ENCODE data around the gene DGKI.
A peak's percentile ranks its signal among the peaks of the same experiment; 100 is the strongest.

DGKI gene

DNA sequence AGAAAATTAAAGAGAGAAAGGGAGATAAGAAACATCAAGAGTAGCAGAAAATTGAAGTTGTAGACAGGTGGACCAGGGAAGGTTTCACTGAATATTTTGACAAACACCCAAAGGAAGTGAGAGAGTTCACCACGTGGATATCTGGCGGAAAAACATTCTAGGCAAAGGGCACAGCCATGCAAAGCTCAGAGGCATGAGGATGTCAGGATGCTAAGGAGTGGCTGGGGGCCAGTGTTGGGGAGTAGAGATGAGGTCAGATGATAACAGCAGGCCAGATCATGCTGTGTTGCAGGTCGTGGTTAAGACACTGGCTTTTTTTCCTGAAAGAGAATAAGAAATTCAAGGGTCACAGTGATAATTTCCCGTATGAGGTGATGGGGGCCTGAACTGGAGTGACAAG is 181.9 kb downstream of the DGKI start:
- Mint-ChIP-seq H3K27me3 (peaks cover 60% of the 10 kb centered on the region), H3K4me3 (no peak overlapping the region), H3K27ac (no peak overlapping the region), H3K4me1 (no peaks in the 10 kb centered on the region), H3K9me3 (no peaks in the 10 kb centered on the region)
- ATAC-seq (no peak), DNase-seq (no peak)

DNA sequence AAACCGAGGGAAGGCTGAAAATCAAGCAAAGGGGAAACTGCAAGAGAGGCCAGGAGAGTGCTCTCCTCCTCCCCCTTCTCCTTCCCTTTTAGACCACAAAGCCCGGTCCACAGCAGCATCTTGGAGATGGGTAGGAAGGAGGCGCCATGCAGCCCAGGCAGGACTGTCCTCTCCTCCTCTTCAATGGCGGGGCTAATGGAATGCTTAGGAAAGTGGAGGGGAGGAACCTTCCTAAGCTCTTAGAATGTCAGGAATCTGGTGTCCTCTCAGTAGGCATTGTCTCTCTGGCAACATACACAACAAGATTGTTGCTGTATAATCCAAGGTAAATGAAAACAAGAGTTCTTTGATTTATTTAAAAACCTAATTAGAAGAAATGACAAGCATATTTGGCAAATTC is 185.1 kb downstream of the DGKI start:
- Mint-ChIP-seq H3K27ac (no peak overlapping the region), H3K27me3 (peaks cover 54% of the 10 kb centered on the region), H3K9me3 (no peaks in the 10 kb centered on the region), H3K4me3 (no peak overlapping the region), H3K4me1 (no peaks in the 10 kb centered on the region)
- no peak for DNase-seq
- ATAC-seq: no peak

DNA sequence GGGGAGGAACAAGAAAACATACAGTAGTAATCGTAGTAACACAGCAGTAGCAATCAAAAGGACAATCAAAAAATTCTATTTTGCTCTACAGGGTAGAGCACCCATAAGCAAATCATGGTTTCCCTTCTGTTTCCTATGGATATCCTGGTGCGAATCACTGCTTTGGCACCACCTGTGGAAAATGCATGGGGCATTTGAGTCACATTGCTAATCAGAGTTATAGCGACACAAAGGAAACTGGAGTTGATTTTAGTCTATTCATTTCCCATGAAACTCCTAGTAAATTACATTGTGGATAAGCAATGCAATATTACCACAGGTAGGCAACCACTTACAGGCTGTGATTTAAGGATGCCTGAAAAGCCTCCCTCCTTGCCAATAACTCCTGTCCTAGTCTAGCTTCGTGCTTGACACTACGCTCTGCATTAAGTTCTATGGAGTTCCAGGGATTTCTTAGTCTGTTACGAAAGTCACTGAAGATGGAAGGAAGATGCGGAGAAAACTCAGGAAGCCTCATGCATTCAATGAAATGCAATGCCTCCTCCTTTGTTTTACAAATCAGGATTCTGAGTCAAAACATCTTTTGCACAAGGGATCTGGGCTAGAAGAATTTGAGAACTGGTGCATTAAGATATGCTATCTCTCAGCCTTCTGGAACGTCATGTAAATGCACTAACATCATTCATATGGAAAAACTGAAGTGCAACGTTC is 188.4 kb downstream of the DGKI start:
- ATAC-seq (no peak), DNase-seq (no peak)
- Mint-ChIP-seq H3K4me3 (no peak overlapping the region), H3K27ac (no peak overlapping the region), H3K4me1 (no peaks in the 10 kb centered on the region), H3K27me3 (peaks cover 35% of the 10 kb centered on the region), H3K9me3 (no peaks in the 10 kb centered on the region)

DNA sequence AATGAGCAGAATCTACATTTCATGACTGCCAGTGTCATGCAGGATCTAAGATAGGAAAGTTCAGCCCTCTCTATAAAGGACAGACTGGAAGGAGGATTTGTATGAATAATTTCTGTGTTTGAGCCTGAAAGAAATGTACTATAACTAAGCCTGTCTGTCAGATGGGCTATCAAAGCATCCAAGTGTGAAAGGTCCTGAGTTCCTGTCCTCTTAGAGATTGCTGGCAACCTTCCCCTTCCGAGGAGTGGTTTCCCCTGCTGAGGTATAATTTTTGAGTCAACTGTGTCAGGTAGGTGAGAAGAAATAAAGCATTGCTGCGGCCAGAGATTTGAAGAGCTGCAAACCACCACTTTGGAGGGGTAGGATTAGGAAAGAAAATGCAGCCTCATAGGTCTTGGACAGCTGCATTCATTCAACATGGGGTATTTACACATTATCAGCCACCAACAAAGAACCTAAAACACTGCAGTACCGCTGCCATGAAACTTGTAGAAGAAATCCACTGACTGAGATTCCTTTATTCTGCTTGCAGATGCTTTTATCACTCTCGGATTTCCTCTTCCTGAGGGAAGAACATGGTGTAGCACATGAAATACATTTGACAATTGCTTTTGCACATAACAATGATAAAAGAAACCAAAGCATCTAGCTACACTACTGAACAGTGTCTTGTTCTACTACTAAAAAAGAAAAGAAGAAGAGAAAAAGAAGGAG is 189.1 kb downstream of the DGKI start:
- Mint-ChIP-seq H3K4me1 (no peaks in the 10 kb centered on the region), H3K4me3 (no peak overlapping the region), H3K27ac (no peak overlapping the region), H3K27me3 (peaks cover 28% of the 10 kb centered on the region), H3K9me3 (no peaks in the 10 kb centered on the region)
- no peak for ATAC-seq
- no peak for DNase-seq

DNA sequence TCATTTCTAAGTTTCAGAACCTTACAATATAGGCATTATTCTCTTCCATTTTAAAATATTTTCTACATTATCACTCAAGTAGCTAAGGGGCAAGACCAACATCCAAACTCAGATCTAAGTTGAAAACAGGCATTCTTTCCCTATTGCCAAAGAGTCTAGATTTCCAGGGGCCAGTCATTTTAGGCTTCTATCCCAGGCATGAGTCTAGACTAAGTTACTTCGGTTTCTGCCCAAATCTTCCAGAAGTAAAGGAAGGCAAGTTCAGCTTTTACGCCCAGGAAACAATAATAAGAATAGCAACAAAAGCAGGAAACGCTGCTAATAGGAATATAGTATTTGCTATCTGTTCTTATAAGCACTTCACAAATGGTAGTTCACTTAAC is 189.9 kb downstream of the DGKI start:
- H3K27ac Mint-ChIP-seq: no peak overlapping the region
- H3K4me1 Mint-ChIP-seq: no peaks in the 10 kb centered on the region
- H3K4me3 Mint-ChIP-seq: no peak overlapping the region
- H3K9me3 Mint-ChIP-seq: no peaks in the 10 kb centered on the region
- ATAC-seq: no peak
- no peak for DNase-seq
- peaks cover 23% of the 10 kb centered on the region for H3K27me3 Mint-ChIP-seq

DNA sequence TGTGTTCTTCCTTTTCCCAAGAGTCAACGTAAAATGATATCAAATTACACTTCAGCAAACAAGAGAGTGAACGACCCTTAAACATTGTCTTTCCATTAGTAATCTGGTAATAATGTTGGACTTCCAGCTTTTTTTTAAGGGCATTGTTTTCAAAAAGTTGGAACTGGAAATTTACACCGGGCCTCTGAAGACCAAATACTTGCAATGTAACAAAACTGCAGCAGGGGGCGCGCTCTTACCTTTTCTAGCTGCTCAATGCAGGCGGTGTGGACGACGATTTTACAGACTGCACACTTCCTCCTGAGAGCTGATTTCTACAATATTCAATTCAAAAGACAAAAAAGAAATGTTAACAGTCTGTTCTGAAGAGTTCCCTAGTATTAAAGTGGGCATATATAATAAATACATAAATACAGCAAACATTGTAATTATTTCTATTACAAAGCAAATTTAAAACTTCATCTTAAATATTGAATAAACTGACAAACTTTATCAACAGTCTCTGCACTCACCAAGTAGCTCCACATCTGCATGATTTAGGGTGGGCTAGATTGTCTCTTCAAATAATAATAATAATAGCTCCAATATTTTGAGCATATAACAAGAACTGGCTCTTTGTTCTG is 190.4 kb downstream of the DGKI start:
- Mint-ChIP-seq H3K4me3 (no peak overlapping the region), H3K9me3 (no peaks in the 10 kb centered on the region), H3K27ac (no peak overlapping the region), H3K27me3 (peaks cover 19% of the 10 kb centered on the region), H3K4me1 (no peaks in the 10 kb centered on the region)
- peak; percentile 58 to 67 for DNase-seq
- ATAC-seq: peak; percentile 72

DNA sequence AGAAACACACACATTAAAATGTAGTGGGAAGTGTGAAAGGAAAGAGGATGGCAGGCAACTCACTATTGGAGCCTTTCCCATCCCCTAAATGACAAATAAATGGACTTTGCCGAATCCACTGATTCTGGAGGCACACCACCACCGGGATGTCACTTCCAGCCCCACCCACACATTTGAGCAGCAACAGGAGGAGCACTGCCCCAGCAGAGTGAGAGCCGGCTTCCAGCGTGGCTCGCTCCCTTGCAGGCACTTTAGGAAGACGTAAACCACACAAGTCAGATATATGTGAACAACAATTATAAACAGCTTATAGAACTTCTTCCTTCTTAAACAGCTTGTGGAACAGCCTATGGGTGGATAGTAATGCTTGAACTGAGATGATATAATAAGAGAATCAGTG is 191.0 kb downstream of the DGKI start:
- Mint-ChIP-seq H3K27me3 (peaks cover 14% of the 10 kb centered on the region), H3K4me3 (no peak overlapping the region), H3K27ac (no peak overlapping the region), H3K4me1 (no peaks in the 10 kb centered on the region), H3K9me3 (no peaks in the 10 kb centered on the region)
- ATAC-seq: no peak
- DNase-seq: no peak

DNA sequence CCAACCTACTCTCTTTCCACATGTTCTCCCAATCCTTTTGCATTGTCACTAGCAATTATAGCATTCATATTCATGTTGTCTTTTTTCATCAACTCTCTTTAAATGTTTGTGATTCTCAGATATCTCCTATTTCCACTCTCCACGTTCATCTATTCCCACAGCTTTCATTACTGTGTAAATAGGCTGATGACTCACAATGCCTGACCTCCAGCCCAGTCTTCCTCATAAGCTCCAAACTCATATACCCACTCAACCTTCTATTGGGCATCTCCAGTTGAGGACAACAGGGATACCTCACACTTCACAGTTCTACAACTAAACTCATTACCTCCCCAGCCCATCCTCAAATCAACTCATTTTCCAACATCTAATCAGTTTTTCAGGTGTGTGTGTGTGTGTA is 194.1 kb downstream of the DGKI start:
- DNase-seq: no peak
- no peaks in the 10 kb centered on the region for H3K4me1 Mint-ChIP-seq
- no peak overlapping the region for H3K27ac Mint-ChIP-seq
- no peak overlapping the region for H3K4me3 Mint-ChIP-seq
- peaks cover 5% of the 10 kb centered on the region for H3K27me3 Mint-ChIP-seq
- no peak for ATAC-seq
- no peaks in the 10 kb centered on the region for H3K9me3 Mint-ChIP-seq

DNA sequence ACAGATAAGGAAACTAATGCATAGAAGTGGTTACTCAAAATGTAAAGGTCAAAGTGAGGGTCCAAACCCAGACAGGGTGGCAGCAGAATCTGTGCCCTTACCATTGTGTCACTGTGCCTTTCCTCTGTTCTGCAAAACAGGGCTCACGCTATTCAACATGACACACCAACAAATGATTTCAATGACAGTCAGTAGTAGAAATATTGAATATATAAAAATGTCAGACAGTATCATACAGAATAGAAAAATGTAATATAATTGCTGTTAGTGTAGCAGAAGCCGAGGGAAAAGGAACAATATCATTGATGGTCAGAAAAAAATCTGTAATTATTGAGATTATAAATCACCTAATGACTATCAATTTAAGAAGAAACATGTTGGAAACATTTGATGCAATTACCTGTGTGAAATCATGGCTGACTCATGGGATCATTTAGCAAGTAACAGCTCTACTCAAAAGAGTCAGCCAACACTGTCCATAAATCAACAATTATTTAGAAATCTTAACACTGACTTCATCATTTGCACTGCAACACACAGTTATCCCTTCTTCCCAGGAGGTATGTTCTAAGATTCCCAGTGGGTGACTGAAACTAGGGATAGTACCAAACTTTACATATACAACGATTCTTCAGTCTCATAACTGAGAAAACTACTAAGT is 198.7 kb downstream of the DGKI start:
- ATAC-seq: no peak
- Mint-ChIP-seq H3K4me3 (no peak overlapping the region), H3K27me3 (no peaks in the 10 kb centered on the region), H3K4me1 (no peaks in the 10 kb centered on the region), H3K27ac (no peak overlapping the region), H3K9me3 (no peaks in the 10 kb centered on the region)
- no peak for DNase-seq

DNA sequence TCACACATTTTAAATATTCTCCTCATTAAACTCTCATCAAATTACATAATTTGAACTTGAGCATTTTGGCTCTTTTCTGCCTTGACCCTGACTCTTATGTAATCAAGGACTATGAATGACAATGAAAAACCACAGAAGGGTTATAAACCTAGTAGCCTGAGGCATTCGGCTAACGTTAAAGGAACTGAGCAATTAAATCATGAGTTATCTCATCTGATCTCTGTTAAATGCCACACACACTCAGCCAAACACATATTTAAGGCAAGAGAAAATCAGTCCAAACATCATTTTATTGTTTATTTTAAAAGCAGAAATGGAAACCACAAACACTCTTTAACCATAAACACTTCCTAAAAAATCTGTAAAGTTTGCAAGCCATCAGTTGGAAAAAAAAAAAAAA is 204.3 kb downstream of the DGKI start:
- peak; percentile 28 for ATAC-seq
- no peak for DNase-seq
- H3K4me3 Mint-ChIP-seq: no peak overlapping the region
- peaks cover 9% of the 10 kb centered on the region for H3K27me3 Mint-ChIP-seq
- H3K27ac Mint-ChIP-seq: no peak overlapping the region
- H3K4me1 Mint-ChIP-seq: no peaks in the 10 kb centered on the region
- peaks cover 0 to 6% of the 10 kb centered on the region in 2 donors for H3K9me3 Mint-ChIP-seq

DNA sequence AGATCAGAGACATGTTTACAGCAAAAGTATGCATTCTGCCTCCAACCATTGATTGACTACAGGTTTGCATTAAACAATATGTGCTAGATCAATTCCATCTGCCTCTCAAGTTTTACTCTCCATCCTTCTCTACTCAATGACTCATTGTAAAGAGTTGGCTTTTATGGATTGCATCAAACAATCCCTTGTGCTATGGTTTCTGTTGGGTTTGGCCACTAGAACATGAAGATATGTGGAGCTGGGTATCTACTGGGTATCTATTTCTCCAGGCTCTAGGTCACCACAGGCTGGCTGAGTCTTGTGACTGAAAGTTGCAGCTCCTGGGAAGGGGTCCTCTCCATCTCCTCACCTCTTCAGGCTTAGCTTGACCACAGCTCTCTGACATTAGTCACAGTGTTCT is 204.7 kb downstream of the DGKI start:
- H3K27ac Mint-ChIP-seq: no peak overlapping the region
- H3K9me3 Mint-ChIP-seq: peaks cover 0 to 6% of the 10 kb centered on the region in 2 donors
- no peak for DNase-seq
- H3K4me1 Mint-ChIP-seq: no peaks in the 10 kb centered on the region
- peaks cover 9% of the 10 kb centered on the region for H3K27me3 Mint-ChIP-seq
- peak; percentile 43 for ATAC-seq
- no peak overlapping the region for H3K4me3 Mint-ChIP-seq

DNA sequence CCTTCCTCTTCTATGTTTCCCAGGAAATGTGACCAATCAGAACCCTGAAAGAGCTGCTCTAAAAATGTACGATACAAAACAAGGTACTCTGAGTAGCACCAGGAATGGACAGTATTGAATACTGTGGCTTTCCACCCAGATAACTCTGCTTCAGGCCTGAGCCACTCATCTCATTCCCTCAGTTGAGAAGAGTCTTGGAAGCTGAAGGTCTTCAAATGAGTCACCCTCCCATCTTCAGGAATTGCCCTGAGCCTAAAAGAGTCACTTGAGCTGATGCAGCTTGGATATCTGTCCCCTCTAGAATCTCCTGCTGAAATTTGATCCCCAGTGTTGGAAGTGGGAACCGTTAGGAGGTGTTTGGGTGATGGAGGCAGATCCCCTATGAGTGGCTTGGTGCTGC is 210.4 kb downstream of the DGKI start:
- ATAC-seq (no peak), DNase-seq (no peak)
- Mint-ChIP-seq H3K4me1 (no peaks in the 10 kb centered on the region), H3K9me3 (no peaks in the 10 kb centered on the region), H3K4me3 (no peak overlapping the region), H3K27me3 (no peaks in the 10 kb centered on the region), H3K27ac (no peak overlapping the region)

DNA sequence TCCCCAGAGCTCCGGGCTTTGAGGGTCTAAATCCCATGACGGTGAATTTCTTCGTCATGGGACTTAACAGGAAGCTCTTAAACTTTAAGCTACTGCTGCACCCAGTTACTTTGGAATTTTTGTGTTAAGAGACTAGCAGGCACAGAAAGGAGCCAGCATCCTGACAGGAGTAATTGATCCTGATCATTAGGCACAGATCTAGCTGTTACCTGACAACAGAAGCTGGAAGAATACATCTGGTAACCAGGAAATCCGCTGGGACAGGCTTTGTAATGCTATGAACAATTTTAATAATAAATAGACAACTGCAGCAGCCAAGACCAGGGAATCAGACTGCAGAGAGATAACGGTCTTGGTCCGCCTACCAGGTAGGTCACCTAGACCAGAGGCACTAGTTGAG is 210.9 kb downstream of the DGKI start:
- DNase-seq (no peak), ATAC-seq (no peak)
- Mint-ChIP-seq H3K9me3 (no peaks in the 10 kb centered on the region), H3K4me1 (no peaks in the 10 kb centered on the region), H3K27me3 (no peaks in the 10 kb centered on the region), H3K27ac (no peak overlapping the region), H3K4me3 (no peak overlapping the region)

DNA sequence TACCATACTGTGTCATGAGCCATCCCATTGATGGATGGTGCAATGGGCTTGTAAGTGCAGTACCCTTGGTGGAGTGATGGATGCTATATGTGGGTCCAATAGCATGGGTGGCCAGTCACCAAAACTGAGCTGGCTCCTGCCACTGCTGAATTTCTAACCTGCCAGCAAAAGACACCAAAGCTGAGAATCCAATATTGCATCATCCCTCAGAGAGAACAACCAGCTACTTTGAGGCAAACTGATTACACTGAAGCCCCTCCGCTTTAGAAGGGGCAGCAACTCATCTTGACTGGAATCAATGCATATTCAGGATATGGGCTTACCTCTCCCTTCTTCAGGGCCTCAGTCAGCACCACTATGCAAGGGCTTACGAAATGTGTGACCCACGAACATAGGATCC is 211.6 kb downstream of the DGKI start:
- H3K27ac Mint-ChIP-seq: no peak overlapping the region
- no peaks in the 10 kb centered on the region for H3K9me3 Mint-ChIP-seq
- no peak for ATAC-seq
- DNase-seq: no peak
- no peak overlapping the region for H3K4me3 Mint-ChIP-seq
- H3K4me1 Mint-ChIP-seq: no peaks in the 10 kb centered on the region
- H3K27me3 Mint-ChIP-seq: no peaks in the 10 kb centered on the region

DNA sequence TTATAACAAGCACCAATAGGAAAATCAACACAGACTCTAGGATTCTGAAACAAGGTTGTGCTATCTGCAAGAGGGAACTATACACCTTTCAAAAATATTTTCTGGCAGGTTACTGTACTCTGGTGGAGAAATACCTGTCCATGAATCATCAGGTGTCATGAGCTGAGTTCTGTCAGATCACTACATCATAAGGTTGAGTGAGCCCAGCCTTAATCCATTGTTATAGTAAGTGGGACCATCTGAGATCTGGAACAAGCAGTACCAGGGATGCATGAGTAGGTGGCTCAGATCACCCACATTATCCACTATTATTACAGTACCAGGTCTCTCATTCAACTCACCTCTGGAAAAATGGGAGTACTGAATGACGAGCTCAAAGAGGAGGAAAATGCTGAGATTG is 212.4 kb downstream of the DGKI start:
- H3K9me3 Mint-ChIP-seq: no peaks in the 10 kb centered on the region
- H3K4me3 Mint-ChIP-seq: no peak overlapping the region
- no peak overlapping the region for H3K27ac Mint-ChIP-seq
- DNase-seq (no peak), ATAC-seq (no peak)
- no peaks in the 10 kb centered on the region for H3K27me3 Mint-ChIP-seq
- no peaks in the 10 kb centered on the region for H3K4me1 Mint-ChIP-seq

DNA sequence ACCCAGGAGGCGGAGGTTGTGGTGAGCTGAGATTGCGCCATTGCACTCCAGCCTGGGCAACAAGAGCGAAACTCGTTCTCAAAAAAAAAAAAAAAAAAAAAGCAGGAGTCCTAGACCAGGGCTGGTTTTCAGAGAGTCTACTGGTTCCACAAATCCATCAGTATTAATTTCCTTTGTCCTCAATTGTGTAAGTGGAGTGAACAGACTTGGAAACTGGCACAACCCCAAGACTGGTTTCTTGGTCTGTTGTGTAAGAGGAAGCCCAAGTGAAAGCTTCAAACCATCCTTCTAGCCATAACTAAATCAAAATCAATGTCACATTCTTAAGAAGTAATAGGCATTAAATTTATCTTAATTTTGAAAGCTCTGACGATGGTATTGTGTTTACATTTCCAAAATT is 213.6 kb downstream of the DGKI start:
- DNase-seq: no peak
- Mint-ChIP-seq H3K4me3 (no peak overlapping the region), H3K4me1 (no peaks in the 10 kb centered on the region), H3K27me3 (no peaks in the 10 kb centered on the region), H3K27ac (no peak overlapping the region), H3K9me3 (no peaks in the 10 kb centered on the region)
- no peak for ATAC-seq

All from stimulated activated naive CD8-positive, alpha-beta T cell treated with anti-CD3 and anti-CD28 coated beads, Interleukin-15, amount 100 ng/mL, for 72 hours (primary cell).